AG10803 (cell line): ENCODE data around the gene TINAGL1.

Experiments
- DNase-seq: peaks from one replicate; pipeline ENCODE4 v3.0.0; 2010; ENCODE audit warnings: low read depth
- H3K4me3 ChIP-seq: 2 replicates; pipeline ENCODE4 v1.5.1; 2011; ENCODE audit warnings: mild to moderate bottlenecking, low read length, control low read depth
- CTCF ChIP-seq: conservative IDR thresholded peaks from 2 replicates; pipeline ENCODE4 v1.5.1; 2011; ENCODE audit warnings: mild to moderate bottlenecking, low read length, control low read depth, inconsistent platforms

TINAGL1 gene

DNA sequence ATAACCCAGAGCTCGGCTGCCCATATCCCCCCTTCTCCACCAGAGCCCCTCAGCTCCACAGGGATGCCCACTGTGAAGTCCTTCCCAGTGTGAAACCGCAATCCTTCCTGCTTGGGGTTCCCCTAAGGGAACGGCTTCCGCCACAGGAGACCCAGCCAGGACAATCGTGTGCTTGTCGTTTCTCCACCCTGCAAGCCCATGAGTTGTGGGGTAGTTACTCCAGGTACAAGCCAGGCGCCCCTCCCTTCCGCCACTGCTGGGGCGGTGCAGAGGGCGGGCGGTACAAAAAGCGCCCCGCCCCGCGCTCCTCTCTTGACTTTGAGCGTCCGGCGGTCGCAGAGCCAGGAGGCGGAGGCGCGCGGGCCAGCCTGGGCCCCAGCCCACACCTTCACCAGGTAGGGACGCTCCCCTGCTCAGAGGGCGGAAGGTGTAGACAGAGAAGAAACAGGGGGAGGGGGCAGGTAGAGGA lies at the start of gene TINAGL1:
Gene TINAGL1 (plus strand): TSS at position 315 of the 469 bp plus-strand sequence. CDS start 634 bp downstream, outside the sequence.
- DNase-seq: no peak
- H3K4me3 ChIP-seq: no peak within 1 kb of the TSS
- no peak for TF ChIP-seq CTCF

- no peak for TF ChIP-seq CTCF
- no peak overlapping the region for H3K4me3 ChIP-seq
- peak; percentile 16 for DNase-seq
Measured at GRCh38 chr1:31529999-31530684, 46.2 kb upstream of the TINAGL1 start.

GRCh38 chr1:31531177-31531999 lies 44.9 kb upstream of the TINAGL1 start:
- peak; percentile 64 for DNase-seq
- H3K4me3 ChIP-seq: no peak overlapping the region
- no peak for TF ChIP-seq CTCF

GRCh38 chr1:31532173-31532572 lies 44.1 kb upstream of the TINAGL1 start:
- TF ChIP-seq CTCF: no peak
- H3K4me3 ChIP-seq: no peak overlapping the region

GRCh38 chr1:31535561-31535960 lies 40.8 kb upstream of the TINAGL1 start:
- no peak for DNase-seq
- H3K4me3 ChIP-seq: no peak overlapping the region
- no peak for TF ChIP-seq CTCF

More at GRCh38 chr1:31532173-31532572, 44.1 kb upstream of the TINAGL1 start:
- DNase-seq: peak; percentile 10

GRCh38 chr1:31539329-31539728 lies 37.0 kb upstream of the TINAGL1 start:
- TF ChIP-seq CTCF: no peak
- no peak overlapping the region for H3K4me3 ChIP-seq
- DNase-seq: no peak
